ENCODE data around the gene KRIT1. TPM values are rescaled to one million over a fixed set of nuclear protein-coding genes. Genes with fewer than 3 reads are reported as not detected.

The KRIT1 gene
- total RNA-seq, 1 donor from 2014 or later, result 59.4 TPM

DNA sequence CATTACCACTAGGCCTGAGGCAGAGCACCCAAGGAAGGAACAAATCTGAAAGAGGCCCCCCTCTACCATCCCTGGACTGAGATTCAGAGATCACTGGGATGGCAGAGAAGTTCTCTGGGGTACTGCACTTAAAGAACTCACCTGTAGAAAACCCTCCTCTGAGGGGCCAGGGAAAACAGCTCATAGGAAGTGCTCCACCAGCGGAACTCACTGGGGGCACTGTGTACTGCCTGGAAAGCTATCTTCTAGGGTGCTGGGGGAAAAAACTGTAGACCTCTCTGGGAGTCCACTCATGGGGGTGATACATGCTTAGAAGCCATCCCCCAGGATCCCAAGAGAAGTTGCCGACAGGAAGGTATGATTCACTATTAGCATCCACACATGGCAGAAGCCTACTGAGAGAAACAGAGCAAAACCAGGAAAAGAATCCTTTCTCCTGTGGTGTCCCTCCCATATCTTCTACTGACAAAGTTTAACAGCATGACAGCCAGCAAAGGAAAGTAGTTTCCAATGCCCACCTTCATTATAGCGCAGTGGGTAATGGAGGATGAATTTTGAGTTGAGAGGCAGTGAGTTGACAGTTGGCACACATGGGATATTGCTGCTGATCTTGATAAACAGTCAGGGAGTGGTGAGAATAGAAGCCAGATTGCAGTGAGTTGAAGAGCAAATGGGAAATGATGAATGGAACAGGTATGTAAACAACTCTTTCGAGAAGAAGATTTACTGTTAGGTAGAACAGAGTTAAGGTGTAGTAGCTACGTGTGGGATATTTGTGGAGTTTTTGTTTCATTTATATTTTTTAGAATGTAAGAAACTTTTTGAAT is 20.9 kb upstream of the KRIT1 start:
- Histone ChIP-seq H3K36me3 (no peaks in the 10 kb centered on the region), H3K9ac (no peak overlapping the region), H3K4me1 (no peaks in the 10 kb centered on the region), H3K4me2 (no peak overlapping the region), H3K9me3 (ENCODE audit: low read depth) (peaks cover 6% of the 10 kb centered on the region), H2AFZ (replicated peaks) (no peak overlapping the region), H3F3A (ENCODE audit: low read depth) (no peaks in the 10 kb centered on the region), H3K79me2 (ENCODE audit: low read depth) (peaks cover 92% of the 10 kb centered on the region), H4K20me1 (ENCODE audit: low read depth) (peaks cover 18% of the 10 kb centered on the region), H3K4me3 (no peak overlapping the region), H3K27ac (no peak overlapping the region), H3K27me3 (no peaks in the 10 kb centered on the region)
- H3K4me3 Mint-ChIP-seq, result no peak overlapping the region
- H3K36me3 Mint-ChIP-seq, result peaks cover 8% of the 10 kb centered on the region
- H3K9me3 Mint-ChIP-seq, result peaks cover 10% of the 10 kb centered on the region
- TF ChIP-seq, protein P1, sequence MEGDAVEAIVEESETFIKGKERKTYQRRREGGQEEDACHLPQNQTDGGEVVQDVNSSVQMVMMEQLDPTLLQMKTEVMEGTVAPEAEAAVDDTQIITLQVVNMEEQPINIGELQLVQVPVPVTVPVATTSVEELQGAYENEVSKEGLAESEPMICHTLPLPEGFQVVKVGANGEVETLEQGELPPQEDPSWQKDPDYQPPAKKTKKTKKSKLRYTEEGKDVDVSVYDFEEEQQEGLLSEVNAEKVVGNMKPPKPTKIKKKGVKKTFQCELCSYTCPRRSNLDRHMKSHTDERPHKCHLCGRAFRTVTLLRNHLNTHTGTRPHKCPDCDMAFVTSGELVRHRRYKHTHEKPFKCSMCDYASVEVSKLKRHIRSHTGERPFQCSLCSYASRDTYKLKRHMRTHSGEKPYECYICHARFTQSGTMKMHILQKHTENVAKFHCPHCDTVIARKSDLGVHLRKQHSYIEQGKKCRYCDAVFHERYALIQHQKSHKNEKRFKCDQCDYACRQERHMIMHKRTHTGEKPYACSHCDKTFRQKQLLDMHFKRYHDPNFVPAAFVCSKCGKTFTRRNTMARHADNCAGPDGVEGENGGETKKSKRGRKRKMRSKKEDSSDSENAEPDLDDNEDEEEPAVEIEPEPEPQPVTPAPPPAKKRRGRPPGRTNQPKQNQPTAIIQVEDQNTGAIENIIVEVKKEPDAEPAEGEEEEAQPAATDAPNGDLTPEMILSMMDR (IDR thresholded peaks at IDR 0.05), result no peak
- no peak for TF ChIP-seq EZH2 (IDR thresholded peaks at IDR 0.05)
- TF ChIP-seq EZH2phosphoT487 (IDR thresholded peaks at IDR 0.05), result no peak
- no peak overlapping the region for H3K27ac Mint-ChIP-seq
- H3K4me1 Mint-ChIP-seq, result no peaks in the 10 kb centered on the region
- no peak for DNase-seq (ENCODE audit: low spot score)
- no peaks in the 10 kb centered on the region for H3K27me3 Mint-ChIP-seq (ENCODE audit: insufficient read depth, low read depth)

DNA sequence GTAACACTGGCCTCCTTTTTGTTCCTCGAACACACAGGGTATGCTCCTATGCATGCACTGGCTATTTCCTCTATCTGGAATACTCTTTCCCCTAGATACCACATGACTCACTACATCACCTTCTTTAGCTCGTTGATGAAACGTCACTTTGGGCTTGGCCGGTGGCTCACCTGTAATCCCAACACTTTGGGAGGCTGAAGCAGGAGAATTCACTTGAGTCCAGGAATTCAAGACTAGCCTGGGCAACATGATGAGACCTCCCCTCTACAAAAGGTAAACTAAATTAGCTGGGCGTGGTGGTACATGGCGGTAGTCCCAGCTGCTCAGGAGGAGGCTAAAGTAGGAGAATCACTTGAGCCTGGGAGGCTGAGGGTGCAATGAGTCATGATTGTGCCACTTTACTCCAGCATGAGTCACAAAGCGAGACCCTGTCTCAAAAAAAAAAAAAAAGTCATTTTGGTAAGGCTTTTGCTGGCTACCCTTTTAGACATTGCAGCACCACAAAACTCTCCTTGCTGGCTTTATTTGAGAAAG is 14.6 kb upstream of the KRIT1 start:
- Histone ChIP-seq H3K79me2 (ENCODE audit: low read depth) (peaks cover 94% of the 10 kb centered on the region), H2AFZ (replicated peaks) (no peak overlapping the region), H3K36me3 (no peaks in the 10 kb centered on the region), H3K4me2 (no peak overlapping the region), H3K4me3 (no peak overlapping the region), H3K9ac (no peak overlapping the region), H3F3A (ENCODE audit: low read depth) (no peaks in the 10 kb centered on the region), H4K20me1 (ENCODE audit: low read depth) (no peaks in the 10 kb centered on the region), H3K27me3 (no peaks in the 10 kb centered on the region), H3K4me1 (no peaks in the 10 kb centered on the region), H3K27ac (no peak overlapping the region), H3K9me3 (ENCODE audit: low read depth) (peaks cover 6% of the 10 kb centered on the region)
- Mint-ChIP-seq H3K4me1 (no peaks in the 10 kb centered on the region), H3K27ac (no peak overlapping the region), H3K27me3 (ENCODE audit: insufficient read depth, low read depth) (peaks cover 2% of the 10 kb centered on the region), H3K9me3 (peaks cover 18% of the 10 kb centered on the region), H3K4me3 (no peak overlapping the region), H3K36me3 (peaks cover 13% of the 10 kb centered on the region)
- TF ChIP-seq EZH2phosphoT487 (IDR thresholded peaks at IDR 0.05), result no peak
- no peak for TF ChIP-seq EZH2 (IDR thresholded peaks at IDR 0.05)
- TF ChIP-seq, protein P1 (IDR thresholded peaks at IDR 0.05), result no peak
- no peak for DNase-seq (ENCODE audit: low spot score)

DNA sequence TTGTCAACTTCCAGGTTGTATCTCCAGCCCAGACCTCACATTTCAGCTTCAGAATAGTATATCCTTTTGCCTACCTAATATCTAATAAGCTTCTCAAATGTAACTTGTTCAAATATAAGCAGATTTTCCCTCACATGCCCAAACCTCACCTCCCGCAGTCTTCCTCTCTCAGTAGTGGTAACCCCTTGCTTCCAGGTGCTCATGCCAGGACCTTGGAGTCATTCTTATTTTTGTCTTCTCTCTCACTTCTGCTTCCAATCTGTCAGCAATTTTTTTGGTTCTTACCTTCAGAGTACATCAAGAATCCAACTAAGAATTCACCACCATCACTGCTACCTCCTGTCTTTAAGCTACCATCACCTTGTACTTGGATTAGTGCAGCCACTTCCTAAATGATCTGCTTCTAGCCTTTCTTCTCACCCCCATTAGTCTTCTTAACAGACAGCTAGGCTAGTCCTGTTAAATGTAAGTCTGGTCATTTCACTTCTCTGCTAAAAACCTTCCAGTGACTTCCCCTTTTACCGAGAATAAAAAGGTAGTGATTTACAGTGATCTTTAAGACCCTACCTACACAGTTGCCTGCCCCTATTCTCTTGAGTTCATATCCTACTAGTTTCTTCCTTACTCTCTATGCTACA is 14.0 kb upstream of the KRIT1 start:
- no peak overlapping the region for H3K4me2 ChIP-seq
- no peak overlapping the region for H3K9ac ChIP-seq

More for the DNA sequence above, 14.0 kb upstream of the KRIT1 start:
- Mint-ChIP-seq H3K4me3 (no peak overlapping the region), H3K36me3 (peaks cover 18% of the 10 kb centered on the region), H3K27ac (no peak overlapping the region), H3K27me3 (ENCODE audit: insufficient read depth, low read depth) (peaks cover 2% of the 10 kb centered on the region), H3K4me1 (no peaks in the 10 kb centered on the region), H3K9me3 (peaks cover 22% of the 10 kb centered on the region)
- Histone ChIP-seq H3K9me3 (ENCODE audit: low read depth) (peaks cover 6% of the 10 kb centered on the region), H3F3A (ENCODE audit: low read depth) (no peaks in the 10 kb centered on the region), H4K20me1 (ENCODE audit: low read depth) (no peaks in the 10 kb centered on the region), H3K4me3 (no peak overlapping the region), H2AFZ (replicated peaks) (no peak overlapping the region), H3K4me1 (no peaks in the 10 kb centered on the region), H3K27me3 (no peaks in the 10 kb centered on the region), H3K36me3 (no peaks in the 10 kb centered on the region), H3K79me2 (ENCODE audit: low read depth) (peaks cover 94% of the 10 kb centered on the region), H3K27ac (no peak overlapping the region)
- no peak for TF ChIP-seq EZH2 (IDR thresholded peaks at IDR 0.05)
- TF ChIP-seq EZH2phosphoT487 (IDR thresholded peaks at IDR 0.05), result no peak
- DNase-seq (ENCODE audit: low spot score), result no peak
